ENCODE results near the gene UMODL1.

Gene UMODL1

DNA sequence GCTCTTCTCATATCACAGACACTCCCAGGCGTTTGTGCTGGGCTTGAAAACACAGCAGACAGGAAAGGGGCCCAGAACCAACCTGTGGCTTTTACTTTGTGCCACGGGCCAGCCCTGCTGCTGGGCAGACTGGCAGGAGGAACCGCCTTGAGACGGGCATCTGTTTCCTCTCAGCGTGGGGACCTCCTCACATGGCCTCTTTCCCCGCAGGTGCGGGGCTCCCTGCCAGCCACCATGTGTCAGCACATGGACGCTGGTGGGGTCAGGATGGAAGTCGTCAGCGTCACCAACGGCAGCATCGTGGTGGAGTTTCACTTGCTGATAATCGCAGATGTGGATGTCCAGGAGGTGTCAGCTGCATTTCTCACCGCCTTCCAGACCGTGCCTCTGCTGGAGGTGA lies 47.8 kb downstream of the UMODL1 start:
- no peak for DNase-seq

DNA sequence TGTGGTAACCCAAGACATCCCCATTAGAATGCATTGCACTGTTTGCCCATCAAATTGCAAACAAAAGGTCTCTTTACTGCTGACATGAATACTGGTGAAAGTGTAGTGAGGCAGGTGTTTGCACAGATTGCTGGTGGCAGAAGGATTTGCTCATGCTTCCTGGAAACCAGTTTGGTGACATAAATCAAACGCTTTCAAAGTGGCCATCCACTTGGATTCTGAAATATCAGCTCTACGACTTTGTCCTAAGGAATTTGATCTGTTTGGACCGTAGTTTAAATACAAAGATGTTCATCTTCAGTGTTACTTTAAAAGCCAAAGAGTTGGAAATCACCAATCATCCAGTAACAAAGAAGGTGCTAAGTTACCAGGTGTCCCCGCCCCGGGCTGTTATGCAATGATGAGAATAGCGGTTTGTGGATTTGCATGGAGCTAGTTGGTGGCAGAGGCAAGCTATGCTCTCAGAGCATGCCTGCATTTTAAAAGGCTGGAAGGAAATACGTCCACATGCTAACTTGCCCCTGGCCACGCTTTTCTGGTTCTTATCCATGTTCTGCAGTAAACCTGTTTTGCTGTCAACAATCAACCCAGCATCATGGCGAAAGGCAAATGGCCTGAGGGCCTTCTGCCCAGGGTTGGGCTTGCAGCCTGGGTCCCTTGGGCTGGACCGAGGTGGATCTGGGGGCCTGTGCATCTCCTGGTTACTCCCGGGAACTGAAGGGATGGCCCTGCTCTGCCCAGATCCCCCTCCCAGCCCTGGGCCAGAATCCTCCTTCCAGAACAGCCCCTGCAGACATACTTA lies 49.2 kb downstream of the UMODL1 start:
- DNase-seq, result peak; percentile 65

GRCh38 chr21:42120903-42121535 lies 49.9 kb downstream of the UMODL1 start:
- DNase-seq, result no peak

DNA sequence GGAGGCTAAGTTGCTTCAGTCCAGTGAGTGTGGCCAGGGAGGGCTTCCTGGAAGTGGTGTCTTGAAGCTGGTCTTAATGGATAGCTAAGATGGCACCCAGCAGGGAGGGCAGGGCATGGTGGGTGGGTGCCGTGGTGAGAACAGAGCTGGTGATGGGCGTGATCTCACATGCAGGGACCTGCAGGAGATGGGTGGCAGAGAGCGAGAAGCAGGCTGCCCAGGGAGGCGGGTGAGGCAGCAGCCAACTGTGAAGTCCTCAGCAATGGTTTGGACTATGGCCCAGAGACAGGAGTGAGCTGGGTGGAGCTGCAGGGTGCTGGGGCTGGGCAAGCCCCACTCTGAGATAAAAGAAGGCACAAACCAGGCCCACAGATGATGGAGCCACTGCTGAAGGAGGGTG lies 50.7 kb downstream of the UMODL1 start:
- DNase-seq, result no peak

DNA sequence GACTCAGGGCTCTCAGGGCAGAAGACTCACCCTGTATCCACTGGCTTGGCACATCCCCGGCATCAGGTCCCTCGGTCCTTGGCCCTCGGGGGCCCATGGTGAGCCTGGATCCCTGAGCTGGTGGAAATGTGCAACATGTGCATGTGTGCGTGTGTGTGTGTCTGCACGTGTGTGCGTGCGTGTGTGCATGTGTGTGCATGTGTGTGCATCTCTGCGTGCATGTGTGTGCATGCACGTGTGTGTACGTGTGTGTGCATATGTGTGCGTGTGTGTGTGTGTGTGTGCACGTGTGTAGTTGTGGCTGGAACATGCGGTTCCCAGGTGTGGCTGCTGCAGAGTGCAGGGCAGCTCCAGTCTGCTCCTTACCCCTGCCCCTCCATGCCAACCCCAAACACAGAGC lies 51.3 kb downstream of the UMODL1 start:
- DNase-seq, result no peak

GRCh38 chr21:42122808-42123207 lies 51.7 kb downstream of the UMODL1 start:
- no peak for DNase-seq

GRCh38 chr21:42123219-42123908 lies 52.2 kb downstream of the UMODL1 start:
- no peak for DNase-seq

GRCh38 chr21:42124081-42124480 lies 53.0 kb downstream of the UMODL1 start:
- no peak for DNase-seq

DNA sequence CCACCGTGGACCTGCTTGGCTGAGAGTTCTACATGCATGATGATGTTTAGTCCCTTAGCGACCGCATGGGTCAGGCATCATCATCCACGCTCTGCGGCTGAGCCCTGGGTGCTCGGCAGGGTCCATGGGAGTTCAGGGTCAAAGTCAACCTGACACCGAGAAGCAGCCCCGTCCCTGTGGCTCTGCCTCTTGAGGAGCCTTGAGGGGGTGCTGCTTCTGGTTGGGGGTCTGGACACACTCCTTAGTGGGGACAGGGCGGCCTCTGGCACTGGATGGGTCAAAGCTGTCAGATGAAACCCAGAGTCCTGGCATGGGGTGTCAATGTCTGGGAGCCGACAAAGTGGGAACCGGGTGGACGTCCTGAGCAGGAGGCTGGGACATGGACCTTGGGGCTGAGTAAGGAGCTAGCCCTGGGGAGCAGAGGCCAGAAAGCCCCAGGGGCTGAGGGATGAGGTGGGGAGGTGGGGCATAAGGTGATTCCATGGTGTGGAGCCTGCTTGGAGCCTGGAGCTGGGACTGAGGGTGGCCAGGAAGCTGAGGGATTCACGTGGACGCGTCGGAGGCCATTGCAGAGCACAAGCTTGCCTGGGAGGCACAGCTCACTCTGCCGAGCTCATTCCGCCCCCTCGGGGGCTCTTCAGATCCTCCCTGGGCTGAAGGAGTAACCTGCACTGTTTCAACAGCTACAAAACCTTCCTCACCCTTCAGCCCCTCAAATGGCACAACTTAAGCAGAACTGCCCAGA lies 53.9 kb downstream of the UMODL1 start:
- no peak for DNase-seq

DNA sequence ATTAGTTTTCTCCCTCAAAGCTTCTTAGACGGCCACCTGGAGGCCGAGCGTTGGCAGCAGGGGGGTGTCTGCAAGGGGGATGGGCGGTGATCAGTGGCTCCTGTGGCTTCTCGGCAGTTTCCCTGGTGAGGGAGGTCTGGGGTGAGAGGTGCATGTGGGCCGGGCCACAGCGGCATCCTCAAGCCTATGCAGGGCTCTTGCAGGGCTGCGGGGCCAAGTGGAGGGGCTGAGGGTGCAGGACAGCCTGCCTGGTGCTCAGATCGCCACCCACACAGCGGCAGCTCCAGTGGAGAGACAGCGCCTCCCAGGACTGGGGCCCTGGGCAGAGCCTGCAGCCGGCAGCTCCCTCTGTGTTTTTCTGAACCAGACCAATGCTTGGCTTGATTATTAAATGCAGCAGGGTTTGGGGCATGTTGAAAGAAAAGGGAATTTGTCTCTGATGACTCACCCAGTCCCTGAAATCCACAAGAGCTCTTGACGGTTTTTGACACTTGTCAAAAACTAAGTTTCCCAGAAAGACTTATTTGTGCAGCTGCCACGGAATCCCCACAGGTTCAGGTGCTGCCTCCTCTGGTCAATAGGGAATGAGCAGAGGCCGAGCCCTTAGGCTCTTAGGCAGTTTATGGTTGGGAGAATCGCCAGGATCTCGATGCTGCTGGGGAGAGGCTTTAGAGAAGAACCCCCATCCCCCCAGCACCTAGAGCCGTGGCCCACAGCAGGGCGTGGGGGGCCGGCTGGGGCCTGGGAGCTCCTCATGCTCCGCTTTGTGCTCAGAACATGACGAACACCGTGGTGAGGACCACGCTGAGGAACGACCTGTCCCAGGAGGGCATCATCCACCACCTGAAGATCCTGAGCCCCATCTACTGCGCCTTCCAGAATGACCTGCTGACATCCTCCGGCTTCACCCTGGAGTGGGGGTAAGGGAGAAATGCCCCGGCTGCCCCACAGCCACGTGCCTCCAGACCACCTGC lies 54.7 kb downstream of the UMODL1 start:
- DNase-seq, result no peak

- DNase-seq, result no peak
Observed at GRCh38 chr21:42127164-42128150, 56.3 kb downstream of the UMODL1 start.

- no peak for DNase-seq
Observed at GRCh38 chr21:42129300-42130266, 58.5 kb downstream of the UMODL1 start.

DNA sequence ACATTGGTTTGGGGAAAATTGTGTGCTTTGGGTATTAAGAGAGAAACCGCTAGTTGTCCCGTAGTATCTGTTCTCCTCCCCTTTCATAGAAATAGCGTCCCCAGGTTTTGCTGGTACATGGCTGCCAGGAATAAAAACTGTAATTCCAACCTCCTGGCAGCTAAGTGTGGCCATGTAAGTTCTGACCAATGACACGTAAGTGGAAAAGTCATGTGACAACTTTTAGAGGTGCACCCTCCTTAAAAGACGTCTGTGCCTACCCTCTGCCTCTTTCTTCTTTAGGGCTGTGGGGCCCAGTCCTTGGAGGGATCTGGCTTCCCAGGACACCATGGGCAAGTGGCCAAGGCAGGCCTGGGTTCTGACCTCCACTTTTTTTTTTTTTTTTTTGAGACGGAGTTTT lies 59.3 kb downstream of the UMODL1 start:
- no peak for DNase-seq

DNA sequence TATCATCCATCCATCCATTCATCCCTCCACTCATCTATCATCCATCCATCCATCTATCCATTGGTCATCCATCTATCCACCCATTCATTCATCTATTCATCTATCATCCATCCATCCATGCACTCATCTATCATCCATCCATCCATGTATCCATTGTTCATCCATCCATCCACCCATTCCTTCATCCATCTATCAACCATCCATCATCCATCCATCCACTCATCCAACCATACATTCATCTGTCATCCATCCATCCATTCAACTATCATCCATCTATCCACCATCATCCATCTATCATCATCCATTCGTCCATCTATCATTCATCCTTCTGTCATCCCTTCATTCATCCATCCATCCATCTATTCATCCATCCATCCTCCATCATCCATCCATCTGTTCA lies 61.1 kb downstream of the UMODL1 start:
- DNase-seq, result no peak

DNA sequence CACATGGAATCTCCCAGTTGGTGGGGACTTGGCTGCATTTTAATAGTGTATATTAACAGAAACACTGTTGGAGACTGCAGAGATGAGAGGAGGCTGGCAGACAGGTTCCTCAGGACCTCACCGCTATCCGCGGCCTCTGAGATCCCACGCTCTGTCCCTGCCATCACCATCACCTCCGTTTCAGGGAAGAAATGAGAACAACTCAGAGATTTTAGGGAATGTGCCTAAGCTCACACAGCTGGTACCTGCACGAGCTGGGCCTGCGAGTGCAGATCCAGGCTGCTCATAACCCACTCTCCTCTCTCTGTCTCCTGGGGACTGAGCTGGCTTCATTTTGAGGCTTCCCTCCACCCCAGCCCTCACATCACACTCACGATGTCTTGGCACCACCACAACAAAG lies 62.0 kb downstream of the UMODL1 start:
- no peak for DNase-seq

GRCh38 chr21:42135386-42136052 lies 64.4 kb downstream of the UMODL1 start:
- no peak for DNase-seq

GRCh38 chr21:42137191-42137904 lies 66.2 kb downstream of the UMODL1 start:
- no peak for DNase-seq
